Measurements from ENCODE around the gene THAP12. TPM values are rescaled to one million over a fixed set of nuclear protein-coding genes. Genes with fewer than 3 reads are reported as not detected.
A peak's percentile ranks its signal among the peaks of the same experiment; 100 is the strongest.

THAP12 gene
- polyA plus RNA-seq, 2 of the 4 experiments (the other 2 are of a cell fraction), result 34.6 to 82.4 TPM

- ChIA-PET POLR2A (no interaction called here), CTCF (interaction anchor here (0.6 kb wide), 1 partner anchor 120 kb away, joined by 4 read pairs; no protein-coding TSS in a partner anchor)
- Histone ChIP-seq H3K9me3 (no peaks in the 10 kb centered on the region), H3K27ac (no peak overlapping the region), H3K4me1 (peaks cover 11% of the 10 kb centered on the region), H3K4me2 (no peak overlapping the region), H3K4me3 (no peak overlapping the region)
- DNase-seq (ENCODE audit: low read depth in 1 of 2, low spot score in 1 of 2) (no peak), FAIRE-seq (no peak), ATAC-seq (no peak)
- TF ChIP-seq CEBPB (IDR thresholded peaks at IDR 0.05) (no peak), REST (IDR thresholded peaks at IDR 0.05) (no peak), ZC3H11A (IDR thresholded peaks at IDR 0.05) (no peak), MYC (IDR thresholded peaks at IDR 0.05; ENCODE audit: borderline replicate concordance, low read length) (no peak), JUN (IDR thresholded peaks at IDR 0.05) (no peak), KDM5A (IDR thresholded peaks at IDR 0.05) (no peak), MAX (IDR thresholded peaks at IDR 0.05) (no peak), MAFK (IDR thresholded peaks at IDR 0.05; ENCODE audit: partially characterized antibody) (no peak), GATA3 (IDR thresholded peaks at IDR 0.05; ENCODE audit: borderline replicate concordance) (no peak), NFE2L2 (conservative IDR thresholded peaks at IDR 0.05; ENCODE audit: low read length) (no peak), KDM1A (IDR thresholded peaks at IDR 0.05; ENCODE audit: low read depth) (no peak)
- WGBS (ENCODE audit: missing lambda C conversion rate), result 90% methylated on average over 5 of the region's 5 CpGs
Observed at GRCh38 chr11:76385903-76386302, 5.0 kb upstream of the THAP12 start.

- TF ChIP-seq POLR2AphosphoS2 (conservative IDR thresholded peaks at IDR 0.05; ENCODE audit: low read length) (no peak), NFE2L2 (conservative IDR thresholded peaks at IDR 0.05; ENCODE audit: low read length) (no peak), HEYL (CRISPR knock-in tag; IDR thresholded peaks at IDR 0.05) (no peak), HDAC2 (IDR thresholded peaks at IDR 0.05) (no peak), MAX (IDR thresholded peaks at IDR 0.05) (no peak), POLR2A (IDR thresholded peaks at IDR 0.05; ENCODE audit: low read length) (no peak), EP300 (IDR thresholded peaks at IDR 0.05) (no peak), FOXS1 (CRISPR knock-in tag; IDR thresholded peaks at IDR 0.05) (no peak), BHLHE40 (IDR thresholded peaks at IDR 0.05; ENCODE audit: low read depth, low read length) (no peak), FOSL2 (IDR thresholded peaks at IDR 0.05) (no peak), FOSL2 (CRISPR knock-in tag; IDR thresholded peaks at IDR 0.05) (no peak), HMGXB4 (CRISPR knock-in tag; IDR thresholded peaks at IDR 0.05; ENCODE audit: borderline replicate concordance) (no peak), ELK1 (IDR thresholded peaks at IDR 0.05; ENCODE audit: low read depth, low read length) (no peak), HOXB5 (CRISPR knock-in tag; IDR thresholded peaks at IDR 0.05) (no peak), RAD21 (conservative IDR thresholded peaks at IDR 0.05 in 1 of 2, IDR thresholded peaks at IDR 0.05 in 1 of 2) (no peak), ZFP36 (IDR thresholded peaks at IDR 0.05; ENCODE audit: borderline replicate concordance, partially characterized antibody) (no peak), TP53 (CRISPR knock-in tag; IDR thresholded peaks at IDR 0.05) (no peak), EHMT2 (IDR thresholded peaks at IDR 0.05; ENCODE audit: low read depth) (no peak), CTCF (IDR thresholded peaks at IDR 0.05) (no peak), HOXB13 (CRISPR knock-in tag; IDR thresholded peaks at IDR 0.05; ENCODE audit: low read depth) (no peak), ZNF302 (CRISPR knock-in tag; IDR thresholded peaks at IDR 0.05) (no peak)
- peaks cover 21% of the 10 kb centered on the region for H3K4me1 ChIP-seq
- peak overlapping the region; percentile 79 for H3K4me2 ChIP-seq
- ChIA-PET POLR2A (no interaction called here), CTCF (interaction anchor here (1.0 to 1.3 kb wide), 2 partner anchors 76 to 174 kb away, joined by 3 read pairs; no protein-coding TSS in a partner anchor)
- no peak for DNase-seq (ENCODE audit: low read depth in 1 of 2, low spot score in 1 of 2)
- FAIRE-seq, result no peak
- no peak overlapping the region for H3K27ac ChIP-seq
- peak overlapping the region; percentile 99 for H3K4me3 ChIP-seq
- WGBS (ENCODE audit: missing lambda C conversion rate), result 88% methylated on average over 6 of the region's 6 CpGs
- no peak for ATAC-seq
- H3K9me3 ChIP-seq, result no peaks in the 10 kb centered on the region
Observed at GRCh38 chr11:76382209-76382608, 1.3 kb upstream of the THAP12 start.
